ENCODE measurements around the gene SCGB1A1. TPM values are rescaled to one million over a fixed set of nuclear protein-coding genes. Genes with fewer than 3 reads are reported as not detected.

The SCGB1A1 gene
- polyA plus RNA-seq, 1 of the 3 experiments (the other 2 are of a cell fraction), result not detected

- H3K27me3 ChIP-seq (ENCODE audit: insufficient read depth), result no peaks in the 10 kb centered on the region
- no peak overlapping the region for H3K27ac ChIP-seq (ENCODE audit: low read depth in 2 of 2, low read length in 1 of 2)
- no peaks in the 10 kb centered on the region for H3F3A ChIP-seq (replicated peaks; ENCODE audit: insufficient read depth)
- H3K9ac ChIP-seq, result no peak overlapping the region
- H3K4me1 ChIP-seq (ENCODE audit: control insufficient read depth in 1 of 2, insufficient read depth in 2 of 2, low read depth in 1 of 2, low read length in 1 of 2), result no peaks in the 10 kb centered on the region
- no peak overlapping the region for H3K4me3 ChIP-seq (ENCODE audit: low read depth in 2 of 2, low read length in 1 of 2)
- TF ChIP-seq PBX3 (IDR thresholded peaks at IDR 0.05) (no peak), FOXJ3 (CRISPR knock-in tag; IDR thresholded peaks at IDR 0.05) (no peak), USF1 (IDR thresholded peaks at IDR 0.05; ENCODE audit: borderline replicate concordance, low read depth) (no peak), FOXM1 (IDR thresholded peaks at IDR 0.05; ENCODE audit: low read depth) (no peak), JUND (IDR thresholded peaks at IDR 0.05) (no peak), RAD21 (IDR thresholded peaks at IDR 0.05; ENCODE audit: low read length) (no peak), ZBTB33 (IDR thresholded peaks at IDR 0.05; ENCODE audit: borderline replicate concordance, low read depth) (no peak), GATA2 (CRISPR knock-in tag; IDR thresholded peaks at IDR 0.05) (no peak), NRF1 (IDR thresholded peaks at IDR 0.05; ENCODE audit: low read depth, low read length) (no peak), EZH2phosphoT487 (IDR thresholded peaks at IDR 0.05; ENCODE audit: borderline replicate concordance, low read depth) (no peak), FOSL2 (IDR thresholded peaks at IDR 0.05; ENCODE audit: borderline replicate concordance, low read depth) (no peak), GABPA (IDR thresholded peaks at IDR 0.05; ENCODE audit: low read depth) (no peak), IRF3 (IDR thresholded peaks at IDR 0.05; ENCODE audit: low read depth, low read length) (no peak), CTCF (IDR thresholded peaks at IDR 0.05) (no peak), MEF2A (IDR thresholded peaks at IDR 0.05; ENCODE audit: borderline replicate concordance, low read depth) (no peak), ELF1 (IDR thresholded peaks at IDR 0.05) (no peak)
- no peaks in the 10 kb centered on the region for H4K20me1 ChIP-seq (ENCODE audit: insufficient read depth)
- H2AFZ ChIP-seq (ENCODE audit: low read depth), result no peak overlapping the region
- ChIA-PET CTCF (interaction anchor here (0.6 to 8.5 kb wide), 4 partner anchors 39 to 153 kb away, joined by 3 to 195 read pairs (median 4); no protein-coding TSS in a partner anchor), POLR2A (no interaction called here)
- no peaks in the 10 kb centered on the region for H3K9me2 ChIP-seq
- no peaks in the 10 kb centered on the region for H3K9me3 ChIP-seq
- H3K36me3 ChIP-seq (replicated peaks in 1 of 2; ENCODE audit: control insufficient read depth in 1 of 2, insufficient read depth in 2 of 2, low read length in 1 of 2), result no peaks in the 10 kb centered on the region
- DNase-seq, result no peak
- no peak overlapping the region for H3K4me2 ChIP-seq
- whole genome bisulfite sequencing (ENCODE audit: low lambda C conversion rate), result 93% methylated on average over 11 of the region's 11 CpGs
- H3K79me2 ChIP-seq (ENCODE audit: insufficient read depth), result no peaks in the 10 kb centered on the region
Measured at GRCh38 chr11:62388999-62389398, 29.8 kb upstream of the SCGB1A1 start.

All from SK-N-SH (cell line).